Lower leg skin (tissue), 4 donors: ENCODE data around the gene PLOD3. TPM values are rescaled to one million over a fixed set of nuclear protein-coding genes. Genes with fewer than 3 reads are reported as not detected.

Experiments
- DNase-seq, 2 donors: peaks; one replicate each; pipeline ENCODE4 v3.0.0-alpha.2; 2019; ENCODE audit warnings: low spot score in 2 of 2
- H3K4me3 ChIP-seq: fragments of 200-600 bp; sonication (generic); 2 replicates; pipeline ENCODE4 v1.5.1; 2017; ENCODE audit warnings: mild to moderate bottlenecking, low read depth; ENCODE audit not compliant: poor library complexity, severe bottlenecking
- CTCF ChIP-seq, 3 donors: fragments of 450-650 bp; IDR thresholded peaks; one replicate each; pipeline ENCODE4 v1.5.1; 2016; ENCODE audit warnings: antibody characterized with exemption in 3 of 3, mild to moderate bottlenecking in 3 of 3, moderate library complexity in 2 of 3
- POLR2A ChIP-seq, 2 donors: fragments of 450-650 bp; IDR thresholded peaks; one replicate each; pipeline ENCODE4 v1.6.1; 2016 to 2017; ENCODE audit warnings: antibody characterized with exemption in 2 of 2, mild to moderate bottlenecking in 1 of 2, moderate library complexity in 1 of 2
- WGBS, 2 donors: methylation state at CpG; one replicate each; pipeline ENCODE4 v1.1.5; 2018; 5-methylcytosine and 5-hydroxymethylcytosine counted together
- intact Hi-C: fragments of 100-400 bp; cut with DNase I; formaldehyde crosslinking; loops from one replicate; pipeline ENCODE4 v1.15.0; 2023; ENCODE audit warnings: low total_unique reads
- total RNA-seq, 4 donors: library from RNA; depleted of rRNA; stranded (reverse); fragments of >200 nt; gene quantifications; one replicate each; pipeline ENCODE4 v1.1.0, GENCODE V29; 2016

The PLOD3 gene
- total RNA-seq, 4 donors from 2014 or later = 16.4 to 31.9 (median 23.3) TPM

- H3K4me3 ChIP-seq = no peak overlapping the region
- 3 to 5% methylated on average over 17 of the region's 17 CpGs for WGBS, 2 donors
- TF ChIP-seq POLR2A (IDR thresholded peaks at IDR 0.05) = no peak
- no peak for TF ChIP-seq CTCF (IDR thresholded peaks at IDR 0.05)
- DNase-seq = no peak
- intact Hi-C loops = no loop called here
Measured at GRCh38 chr7:101170617-101171441, 46.6 kb downstream of the PLOD3 start.

- peak; percentile 46 to 95 for DNase-seq
- TF ChIP-seq POLR2A (IDR thresholded peaks at IDR 0.05) (no peak), CTCF (IDR thresholded peaks at IDR 0.05) (peak in 1 of 3 donors; percentile 62)
- no peak overlapping the region for H3K4me3 ChIP-seq
- whole genome bisulfite sequencing, 2 donors = 0% methylated on average over 31 to 33 of the region's 33 CpGs
- intact Hi-C loops = no loop called here
Measured at GRCh38 chr7:101169838-101170551, 47.4 kb downstream of the PLOD3 start.

GRCh38 chr7:101169110-101169837 is 48.1 kb downstream of the PLOD3 start:
- no peak for TF ChIP-seq CTCF (IDR thresholded peaks at IDR 0.05)
- no peak for TF ChIP-seq POLR2A (IDR thresholded peaks at IDR 0.05)
- 1 to 2% methylated on average over 18 of the region's 18 CpGs for WGBS, 2 donors
- H3K4me3 ChIP-seq = no peak overlapping the region
- intact Hi-C loops = no loop called here
- DNase-seq = no peak

GRCh38 chr7:101168412-101169049 is 48.9 kb downstream of the PLOD3 start:
- no peak overlapping the region for H3K4me3 ChIP-seq
- TF ChIP-seq CTCF (IDR thresholded peaks at IDR 0.05) (no peak), POLR2A (IDR thresholded peaks at IDR 0.05) (no peak)
- WGBS, 2 donors = 4 to 5% methylated on average over 6 of the region's 6 CpGs
- no peak for DNase-seq
- intact Hi-C loops = no loop called here

GRCh38 chr7:101167645-101168411 is 49.6 kb downstream of the PLOD3 start:
- 1 to 7% methylated on average over 12 of the region's 12 CpGs for WGBS, 2 donors
- DNase-seq = no peak
- TF ChIP-seq CTCF (IDR thresholded peaks at IDR 0.05) (no peak), POLR2A (IDR thresholded peaks at IDR 0.05) (no peak)
- intact Hi-C loops = no loop called here
- H3K4me3 ChIP-seq = no peak overlapping the region
